Dermis microvascular lymphatic vessel endothelial cell (primary cell): ENCODE data around the gene PTPRR. TPM values are rescaled to one million over a fixed set of nuclear protein-coding genes. Genes with fewer than 3 reads are reported as not detected.

ENCODE experiments used
- DNase-seq, 2 donors: peaks; one replicate each; pipeline versions ENCODE4 v3.0.0 to v3.0.0-alpha.2; 2010; ENCODE audit warnings: low read depth in 2 of 2
- total RNA-seq: library from RNA; depleted of rRNA; stranded (reverse); fragments of >200 nt; gene quantifications from 2 replicates; pipeline ENCODE4 v1.2.1, GENCODE V29; 2014

PTPRR gene
- total RNA-seq, 1 donor from 2014 or later: under 0.01 TPM

GRCh38 chr12:70695361-70696023 lies 225.0 kb downstream of the PTPRR start:
- peak; percentile 40 to 56 for DNase-seq

DNA sequence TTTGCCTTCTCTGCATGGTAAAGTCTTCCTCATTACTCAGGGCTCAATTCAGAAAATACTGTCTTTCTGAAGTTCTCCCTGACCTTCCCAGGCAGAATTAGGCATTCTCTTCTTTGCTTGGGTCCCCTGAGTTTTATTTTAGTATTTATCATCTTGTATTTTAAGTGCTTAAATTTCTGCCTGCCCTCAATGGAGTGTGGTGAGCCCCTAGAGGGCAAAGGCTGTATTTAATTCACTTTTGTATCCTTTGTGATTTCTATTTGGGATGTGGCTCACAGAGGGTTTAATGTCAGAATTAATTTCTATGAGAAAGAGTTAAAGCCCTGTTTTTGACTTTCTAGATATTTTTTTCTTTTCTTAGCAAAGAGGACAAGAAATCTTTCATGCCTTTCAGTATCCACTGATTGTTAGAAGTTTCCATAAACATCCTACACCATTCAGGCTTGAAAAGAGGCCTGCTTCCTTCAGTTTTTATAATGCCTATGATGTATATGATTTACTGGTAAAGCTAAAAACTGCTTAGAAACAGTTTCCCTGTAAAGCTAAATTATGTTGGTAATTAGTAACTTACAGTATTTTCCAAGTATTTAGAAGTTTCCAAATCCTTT lies 227.8 kb downstream of the PTPRR start:
- peak; percentile 31 to 58 for DNase-seq

DNA sequence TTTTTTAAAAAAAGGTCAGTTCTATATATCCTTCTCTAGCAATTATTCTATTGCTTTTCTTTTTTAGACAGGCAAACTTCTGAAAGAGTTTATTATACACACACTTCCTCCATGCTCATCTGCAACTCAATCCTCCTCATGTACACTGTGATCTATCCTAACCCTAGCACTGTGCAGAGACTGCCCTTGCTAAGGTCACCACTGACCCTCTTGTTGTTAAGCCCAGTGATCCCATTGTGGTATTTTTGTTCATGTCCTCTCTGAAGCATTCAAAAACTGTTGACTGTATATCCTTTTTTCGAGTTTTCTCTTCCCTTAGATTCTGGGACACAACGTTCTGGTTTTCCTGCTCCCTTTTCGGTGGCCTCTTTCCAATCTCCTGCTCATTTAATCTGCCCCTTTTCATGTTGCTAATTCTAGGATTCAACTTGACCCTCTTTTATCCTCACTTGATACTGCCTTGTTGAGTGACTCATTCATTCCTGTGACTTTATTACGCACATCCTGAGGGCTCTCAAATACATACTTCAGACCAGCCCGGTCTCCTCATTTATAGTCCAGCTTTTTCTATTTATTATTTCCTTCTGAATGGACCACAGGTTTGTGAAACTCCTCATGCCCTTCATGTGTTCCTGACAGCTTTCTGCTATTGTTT lies 229.4 kb downstream of the PTPRR start:
- peak; percentile 36 to 90 for DNase-seq

GRCh38 chr12:70686907-70687306 lies 233.6 kb downstream of the PTPRR start:
- no peak for DNase-seq

DNA sequence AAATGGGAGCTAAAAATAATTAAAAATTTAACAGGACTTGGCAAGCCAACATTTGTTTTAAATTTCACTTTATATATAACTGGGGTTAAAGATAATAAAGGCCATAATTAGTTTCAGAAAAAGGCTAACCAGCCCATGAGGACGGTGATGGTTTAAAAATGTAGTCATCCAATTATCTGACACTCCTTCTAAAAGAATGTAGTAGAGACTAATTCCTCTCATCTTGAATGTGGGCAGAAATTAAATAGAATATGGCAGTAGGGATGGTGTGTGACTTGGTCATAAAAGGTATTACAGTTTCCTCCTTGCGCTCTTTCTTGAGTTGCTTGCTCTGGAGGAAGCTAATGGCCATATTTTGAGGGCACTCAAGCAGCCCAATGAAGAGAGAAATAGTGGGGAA lies 234.2 kb downstream of the PTPRR start:
- no peak for DNase-seq

- no peak for DNase-seq
Observed at GRCh38 chr12:70683976-70684375, 236.6 kb downstream of the PTPRR start.

GRCh38 chr12:70671698-70672097 lies 248.8 kb downstream of the PTPRR start:
- DNase-seq: no peak

DNA sequence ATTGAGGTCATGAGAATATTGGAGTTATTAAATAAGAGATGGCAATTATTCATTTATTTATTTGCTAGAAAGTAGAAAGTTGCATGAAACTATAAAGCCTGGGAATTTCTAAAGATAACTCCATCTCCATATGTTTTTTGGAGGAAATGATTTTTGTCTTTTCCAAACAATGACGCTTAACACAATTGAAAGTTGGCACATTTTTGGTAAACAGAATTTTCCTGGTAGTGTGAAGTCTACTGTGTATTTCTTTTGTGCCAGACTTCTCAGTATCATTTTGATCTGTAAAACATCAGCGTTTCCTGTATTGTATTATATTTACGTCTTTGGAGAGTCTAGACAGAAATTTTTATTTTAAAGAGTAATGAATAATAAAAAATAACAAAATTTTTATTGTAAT lies 249.6 kb downstream of the PTPRR start:
- DNase-seq: peak in 1 of 2 donors; percentile 70

- DNase-seq: no peak
Observed at GRCh38 chr12:70667253-70667652, 253.3 kb downstream of the PTPRR start.

DNA sequence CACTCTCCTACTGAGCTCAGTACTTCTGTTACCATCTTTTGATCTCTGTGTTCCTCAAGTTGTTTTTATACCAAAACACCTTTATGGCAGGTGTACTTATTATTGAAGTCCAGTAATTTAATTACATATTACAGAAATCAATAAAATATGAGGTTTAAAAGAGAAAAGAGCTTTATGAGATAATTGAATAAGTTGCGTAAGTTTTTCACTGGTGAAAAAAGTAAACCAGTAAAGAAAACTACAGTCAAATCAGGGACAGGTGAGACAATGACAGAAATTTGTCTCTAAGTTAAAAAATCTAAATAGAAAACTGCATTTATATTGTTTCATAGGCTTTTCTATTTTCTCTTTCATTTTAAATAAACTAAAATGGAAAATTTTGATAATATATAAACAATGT lies 254.2 kb downstream of the PTPRR start:
- no peak for DNase-seq

DNA sequence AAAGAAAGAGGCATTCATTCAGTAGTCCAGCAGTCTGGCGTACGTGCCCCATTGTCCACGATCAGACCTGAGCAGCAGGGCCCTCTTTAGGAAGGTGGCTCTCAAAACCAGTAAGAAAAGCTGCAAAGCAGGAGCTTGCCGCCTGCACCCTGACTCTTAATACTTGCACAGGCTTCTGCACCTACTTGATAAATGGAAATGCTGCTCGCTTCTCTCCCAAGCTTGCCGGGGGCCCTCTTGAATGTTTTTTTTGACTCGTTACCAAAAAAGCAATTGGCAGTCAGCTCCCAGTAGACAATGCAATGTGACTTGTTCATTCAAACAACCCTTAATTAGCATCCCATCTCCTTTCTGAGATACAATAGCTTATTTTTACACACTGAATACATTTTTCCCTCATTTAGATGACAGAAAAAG lies 256.1 kb downstream of the PTPRR start:
- DNase-seq: peak in 1 of 2 donors; percentile 69

GRCh38 chr12:70663838-70664237 lies 256.7 kb downstream of the PTPRR start:
- DNase-seq: no peak

DNA sequence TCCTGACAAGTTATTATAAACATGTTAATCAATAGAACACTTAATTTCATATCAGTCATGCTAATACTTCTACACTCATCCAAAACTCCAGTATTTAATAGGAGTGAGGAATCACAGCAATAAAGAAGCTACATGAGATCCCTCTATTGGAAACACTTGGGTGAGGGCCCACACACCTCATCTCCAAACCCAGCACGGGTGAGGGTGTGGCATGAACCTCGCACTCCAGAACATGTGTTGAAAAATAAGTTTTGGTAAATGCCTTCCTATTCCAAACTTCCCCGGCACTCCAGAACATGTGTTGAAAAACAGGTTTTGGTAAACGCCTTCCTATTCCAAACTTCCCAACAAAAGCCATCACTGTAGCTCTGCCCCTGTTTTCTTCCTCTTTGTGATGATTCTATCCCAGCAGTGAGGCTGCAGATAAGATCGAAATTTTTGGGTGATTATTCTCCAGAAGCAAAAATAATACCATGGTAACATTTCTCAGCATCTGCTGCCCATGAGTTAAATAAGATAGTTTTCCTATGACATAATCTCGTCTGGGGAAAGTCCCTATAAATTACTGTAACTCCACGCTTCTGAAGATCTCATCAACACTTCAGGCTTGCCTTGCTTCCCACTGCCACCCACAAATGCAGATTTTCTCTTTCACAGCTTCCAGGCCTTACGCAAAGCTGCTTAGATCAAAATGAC lies 258.9 kb downstream of the PTPRR start:
- peak in 1 of 2 donors; percentile 87 for DNase-seq

- DNase-seq: peak in 1 of 2 donors; percentile 80
Observed at GRCh38 chr12:70660620-70661219, 259.8 kb downstream of the PTPRR start.

DNA sequence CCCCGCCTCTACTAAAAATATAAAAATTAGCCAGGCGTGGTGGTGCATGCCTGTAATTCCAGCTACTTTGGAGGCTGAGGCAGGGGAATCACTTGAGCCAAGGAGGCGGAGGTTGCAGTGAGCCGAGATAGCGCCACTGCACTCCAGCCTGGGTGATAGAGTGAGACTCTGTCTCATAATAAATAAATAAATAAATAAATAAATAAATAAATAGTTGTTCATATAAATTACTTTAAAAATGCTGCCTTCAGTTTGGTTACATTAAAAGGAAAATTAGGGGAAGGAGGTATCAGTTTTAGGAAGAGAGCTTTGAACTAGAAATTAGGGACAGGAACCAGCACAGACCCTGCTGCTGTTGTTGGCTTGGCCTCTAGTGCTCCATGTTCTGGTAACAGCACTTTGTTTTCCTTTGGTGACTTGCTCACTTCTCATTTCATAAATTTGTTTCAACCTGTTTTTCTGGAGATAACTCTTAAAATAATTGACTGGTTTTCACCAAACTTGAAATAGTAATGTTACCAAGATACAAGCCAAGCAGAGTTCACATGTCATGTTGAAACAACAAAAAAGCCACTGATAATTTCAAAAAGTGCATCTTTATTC lies 260.4 kb downstream of the PTPRR start:
- no peak for DNase-seq

- no peak for DNase-seq
Observed at GRCh38 chr12:70659077-70659606, 261.4 kb downstream of the PTPRR start.

- no peak for DNase-seq
Observed at GRCh38 chr12:70657616-70658286, 262.8 kb downstream of the PTPRR start.

DNA sequence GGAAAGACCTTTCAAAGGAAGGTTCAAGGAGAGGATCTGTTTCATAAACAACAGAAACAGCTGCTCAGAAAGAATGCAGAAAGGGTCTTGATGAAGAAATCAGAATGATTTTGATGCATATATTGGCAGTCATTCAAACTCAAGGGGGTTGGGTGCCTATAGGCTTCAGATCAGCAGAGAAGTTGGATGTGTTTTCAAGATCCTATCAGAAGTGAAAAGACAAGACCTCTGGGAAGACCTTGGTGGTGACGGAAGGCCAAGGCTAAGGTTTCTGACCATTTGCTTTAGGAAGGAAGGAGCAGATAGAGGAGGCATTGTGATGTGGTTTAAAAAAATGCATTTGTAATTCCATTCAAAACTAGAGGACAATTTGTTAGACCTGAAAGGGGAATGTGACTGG lies 268.1 kb downstream of the PTPRR start:
- DNase-seq: peak in 1 of 2 donors; percentile 30

DNA sequence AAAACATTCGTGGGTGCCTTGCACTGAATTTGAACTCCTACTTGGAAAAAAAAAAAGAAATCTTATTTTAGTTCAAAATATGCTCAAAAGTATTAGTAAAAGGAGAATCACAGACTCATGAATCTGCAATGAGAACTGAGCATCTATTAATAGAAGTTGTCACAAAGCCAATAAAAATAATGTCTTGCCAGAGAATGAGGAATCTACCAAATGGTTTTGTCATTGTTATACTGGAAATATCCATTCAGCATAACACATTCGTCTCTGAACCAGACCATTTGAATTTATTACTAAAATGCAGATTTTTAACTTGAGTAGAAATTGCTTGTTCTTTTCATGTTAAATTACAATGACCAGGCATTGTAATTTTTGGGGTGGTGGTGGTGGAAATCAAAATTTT lies 271.7 kb downstream of the PTPRR start:
- DNase-seq: peak; percentile 83 to 87

DNA sequence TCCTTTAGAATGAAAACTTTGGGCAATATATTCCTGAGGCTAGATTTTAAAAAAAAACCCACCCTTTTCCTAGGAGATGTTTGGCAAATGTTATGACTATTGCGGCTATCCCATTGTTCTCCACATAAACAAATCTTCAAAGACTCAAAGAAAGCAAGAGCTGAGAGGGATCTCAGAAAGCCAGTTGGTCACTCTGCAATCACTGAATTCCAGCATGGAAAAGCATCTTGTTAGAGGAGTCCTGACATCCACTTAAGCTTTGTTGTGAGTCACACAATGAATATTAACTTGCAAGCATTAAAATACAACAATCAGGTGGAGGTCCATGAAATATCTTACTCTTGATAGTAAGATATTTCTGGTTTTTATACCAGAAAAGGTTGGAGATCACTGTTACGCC lies 272.3 kb downstream of the PTPRR start:
- peak in 1 of 2 donors; percentile 47 for DNase-seq

- peak in 1 of 2 donors; percentile 45 for DNase-seq
Observed at GRCh38 chr12:70646850-70647249, 273.7 kb downstream of the PTPRR start.
